Effector memory CD4-positive, alpha-beta T cell (primary cell): ENCODE measurements around the gene TMEM132C.
"Not testable (repeated sequence)": the region's sequence is repeated elsewhere in the genome, so short reads cannot be mapped to it uniquely, and the experiment has no call there.

Experiments
- DNase-seq, 3 donors: peaks; one replicate each; pipeline ENCODE4 v3.0.0-alpha.2; 2020
- H3K27ac ChIP-seq: 2 replicates; pipeline ENCODE4 v1.7.0; 2013; ENCODE audit warnings: mild to moderate bottlenecking, low read length, moderate library complexity; ENCODE audit not compliant: insufficient read depth, poor library complexity, severe bottlenecking
- H3K27me3 ChIP-seq: replicated peaks from 2 replicates; pipeline ENCODE4 v1.7.0; 2013; ENCODE audit warnings: mild to moderate bottlenecking, low read length; ENCODE audit not compliant: insufficient read depth, control insufficient read depth, poor library complexity, severe bottlenecking
- H3K36me3 ChIP-seq: 2 replicates; pipeline ENCODE4 v1.7.0; 2013; ENCODE audit warnings: mild to moderate bottlenecking, low read length, moderate library complexity; ENCODE audit not compliant: control insufficient read depth, insufficient read depth
- H3K4me1 ChIP-seq: 2 replicates; pipeline ENCODE4 v1.7.0; 2013; ENCODE audit warnings: low read length, mild to moderate bottlenecking; ENCODE audit not compliant: control insufficient read depth, insufficient read depth, poor library complexity, severe bottlenecking
- H3K4me3 ChIP-seq: 2 replicates; pipeline ENCODE4 v1.7.0; 2013; ENCODE audit warnings: low read length, low read depth, mild to moderate bottlenecking; ENCODE audit not compliant: insufficient read depth, poor library complexity, severe bottlenecking
- H3K9me3 ChIP-seq: 2 replicates; pipeline ENCODE4 v1.7.0; 2013; ENCODE audit warnings: mild to moderate bottlenecking, low read length, moderate library complexity; ENCODE audit not compliant: control insufficient read depth

TMEM132C gene

GRCh38 chr12:128592220-128592744 is 325.3 kb downstream of the TMEM132C start:
- no peaks in the 10 kb centered on the region for H3K27me3 ChIP-seq
- no peak overlapping the region for H3K27ac ChIP-seq
- H3K9me3 ChIP-seq: no peaks in the 10 kb centered on the region
- no peak for DNase-seq
- no peaks in the 10 kb centered on the region for H3K4me1 ChIP-seq
- no peak overlapping the region for H3K4me3 ChIP-seq
- H3K36me3 ChIP-seq: no peaks in the 10 kb centered on the region

DNA sequence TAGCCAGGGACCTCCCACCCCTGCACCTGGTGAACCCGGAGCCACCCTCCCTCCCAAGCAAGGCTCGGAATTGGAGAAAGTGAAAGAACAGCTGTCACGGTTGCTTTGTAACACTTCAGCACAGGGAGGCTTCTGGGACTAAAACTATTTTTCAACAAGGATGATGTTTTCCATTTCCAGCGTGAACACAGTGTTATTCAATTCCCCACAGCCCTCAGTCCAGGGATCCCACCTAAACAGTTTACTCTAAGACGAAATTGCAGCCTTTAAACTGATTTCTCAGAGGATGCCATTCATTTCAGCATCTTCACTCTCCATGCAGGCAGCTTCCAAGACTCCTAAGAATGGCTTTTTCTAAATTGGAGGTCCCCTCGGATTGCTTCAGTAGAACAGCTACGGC is 327.6 kb downstream of the TMEM132C start:
- H3K27ac ChIP-seq: no peak overlapping the region
- no peaks in the 10 kb centered on the region for H3K27me3 ChIP-seq
- no peaks in the 10 kb centered on the region for H3K4me1 ChIP-seq
- no peaks in the 10 kb centered on the region for H3K9me3 ChIP-seq
- H3K36me3 ChIP-seq: no peaks in the 10 kb centered on the region
- DNase-seq: no peak
- H3K4me3 ChIP-seq: no peak overlapping the region

GRCh38 chr12:128595609-128596008 is 328.6 kb downstream of the TMEM132C start:
- H3K4me3 ChIP-seq: no peak overlapping the region
- no peaks in the 10 kb centered on the region for H3K27me3 ChIP-seq
- no peaks in the 10 kb centered on the region for H3K9me3 ChIP-seq
- no peak for DNase-seq
- no peaks in the 10 kb centered on the region for H3K4me1 ChIP-seq
- no peaks in the 10 kb centered on the region for H3K36me3 ChIP-seq
- H3K27ac ChIP-seq: no peak overlapping the region

DNA sequence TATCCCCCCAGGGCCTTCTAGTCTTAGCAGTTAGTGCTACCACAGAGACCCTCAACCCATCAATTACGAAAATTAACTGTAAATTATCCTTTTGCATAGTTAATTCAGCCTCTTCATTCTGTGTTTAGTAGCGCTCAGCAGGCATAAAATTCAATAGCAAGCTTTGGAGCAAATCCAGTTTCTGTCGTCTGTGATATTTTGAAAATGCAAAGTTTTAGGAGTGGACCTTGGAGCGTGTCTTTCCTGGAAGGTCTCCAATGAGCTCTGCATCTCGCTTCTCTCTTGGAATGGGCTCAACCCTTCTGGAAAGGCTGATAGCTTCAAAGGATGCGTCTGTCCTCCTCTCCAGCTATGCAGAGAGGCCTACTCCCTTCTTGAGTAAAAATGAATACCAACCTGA is 333.9 kb downstream of the TMEM132C start:
- H3K9me3 ChIP-seq: no peaks in the 10 kb centered on the region
- no peaks in the 10 kb centered on the region for H3K27me3 ChIP-seq
- H3K4me3 ChIP-seq: no peak overlapping the region
- H3K4me1 ChIP-seq: no peaks in the 10 kb centered on the region
- H3K27ac ChIP-seq: no peak overlapping the region
- no peak for DNase-seq
- no peaks in the 10 kb centered on the region for H3K36me3 ChIP-seq

DNA sequence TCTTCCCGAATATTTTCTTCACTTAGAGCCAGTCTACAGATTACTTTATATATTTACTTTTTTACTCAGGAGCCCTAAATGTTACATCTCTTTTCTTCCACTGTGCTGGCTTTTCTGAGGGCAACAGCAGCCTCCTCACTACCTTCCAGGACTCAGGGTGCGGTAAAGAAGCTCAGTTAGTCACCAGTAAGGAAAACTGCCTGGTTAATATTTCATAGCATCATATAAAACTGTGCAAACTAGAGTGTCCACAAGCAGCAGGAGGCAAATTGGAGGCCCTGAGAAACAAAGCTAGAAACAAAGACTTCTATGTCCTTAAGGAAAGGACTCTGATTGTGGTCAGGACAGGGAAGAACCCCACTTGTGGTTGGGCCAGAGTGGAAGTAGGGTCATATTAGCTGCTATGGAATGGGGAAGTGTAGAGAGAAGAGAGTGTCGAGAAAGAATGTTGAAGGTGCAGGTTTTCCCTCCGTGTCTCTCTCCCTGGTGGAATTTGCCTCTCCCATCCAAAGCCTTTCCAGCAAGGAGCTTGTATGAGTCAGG is 336.7 kb downstream of the TMEM132C start:
- no peak for DNase-seq
- Histone ChIP-seq H3K27ac (no peak overlapping the region), H3K36me3 (no peaks in the 10 kb centered on the region), H3K9me3 (no peaks in the 10 kb centered on the region), H3K4me3 (no peak overlapping the region), H3K4me1 (no peaks in the 10 kb centered on the region), H3K27me3 (no peaks in the 10 kb centered on the region)

- not testable (repeated sequence) for H3K36me3 ChIP-seq, DNase-seq, H3K9me3 ChIP-seq, H3K4me1 ChIP-seq, H3K27me3 ChIP-seq, H3K4me3 ChIP-seq, H3K27ac ChIP-seq
Measured at GRCh38 chr12:128604219-128604618, 337.2 kb downstream of the TMEM132C start.

DNA sequence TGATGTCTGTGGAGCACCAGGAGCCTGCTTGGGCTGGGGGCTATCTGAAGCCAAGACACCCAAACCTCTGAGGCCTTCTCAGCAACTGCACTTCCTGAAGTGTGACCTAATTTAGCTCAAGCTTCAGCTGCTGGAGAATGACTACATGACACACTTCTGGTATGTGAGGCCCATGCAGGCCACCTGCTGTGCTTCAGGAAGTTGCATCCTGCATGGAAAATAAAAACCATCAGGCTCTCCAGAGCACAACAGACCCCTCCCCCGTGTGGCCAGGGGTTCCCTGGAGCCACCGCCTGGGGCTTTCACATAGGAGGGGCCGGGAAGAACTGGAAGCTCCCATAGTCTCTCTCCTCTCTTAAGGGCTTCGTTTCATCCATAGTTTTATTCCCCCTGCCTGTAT is 339.1 kb downstream of the TMEM132C start:
- no peaks in the 10 kb centered on the region for H3K36me3 ChIP-seq
- H3K4me1 ChIP-seq: no peaks in the 10 kb centered on the region
- H3K27ac ChIP-seq: no peak overlapping the region
- no peak for DNase-seq
- H3K4me3 ChIP-seq: no peak overlapping the region
- H3K9me3 ChIP-seq: no peaks in the 10 kb centered on the region
- no peaks in the 10 kb centered on the region for H3K27me3 ChIP-seq

- Histone ChIP-seq H3K9me3 (no peaks in the 10 kb centered on the region), H3K4me1 (no peaks in the 10 kb centered on the region), H3K36me3 (no peaks in the 10 kb centered on the region), H3K27ac (no peak overlapping the region), H3K4me3 (no peak overlapping the region), H3K27me3 (no peaks in the 10 kb centered on the region)
- DNase-seq: no peak
Measured at GRCh38 chr12:128606538-128606937, 339.6 kb downstream of the TMEM132C start.

- Histone ChIP-seq H3K27me3 (no peaks in the 10 kb centered on the region), H3K27ac (no peak overlapping the region), H3K4me1 (no peaks in the 10 kb centered on the region), H3K9me3 (no peaks in the 10 kb centered on the region), H3K36me3 (no peaks in the 10 kb centered on the region), H3K4me3 (no peak overlapping the region)
- DNase-seq: no peak
Measured at GRCh38 chr12:128606970-128607369, 340.0 kb downstream of the TMEM132C start.

- no peak for DNase-seq
- Histone ChIP-seq H3K27ac (no peak overlapping the region), H3K27me3 (no peaks in the 10 kb centered on the region), H3K36me3 (no peaks in the 10 kb centered on the region), H3K9me3 (no peaks in the 10 kb centered on the region), H3K4me3 (no peak overlapping the region), H3K4me1 (no peaks in the 10 kb centered on the region)
Measured at GRCh38 chr12:128607641-128608040, 340.7 kb downstream of the TMEM132C start.
